Liver (tissue), 9 donors: ENCODE measurements around the gene TMEM245. TPM values are rescaled to one million over a fixed set of nuclear protein-coding genes. Genes with fewer than 3 reads are reported as not detected.

Experiments
- DNase-seq: peaks from one replicate; pipeline ENCODE4 v3.0.0-alpha.2; 2017; ENCODE audit warnings: low spot score
- H3K27ac ChIP-seq, 2 donors: one replicate each; pipeline ENCODE4 v1.7.0; 2013; ENCODE audit warnings: inconsistent platforms in 2 of 2, low read length in 2 of 2, control low read depth in 1 of 2, low read depth in 1 of 2, mild to moderate bottlenecking in 1 of 2
- H3K27me3 ChIP-seq, 4 donors: one replicate each; pipeline versions ENCODE4 v1.6.1 to v1.7.0; 2013; ENCODE audit warnings: low read length in 3 of 4, inconsistent platforms in 1 of 4, mild to moderate bottlenecking in 1 of 4, moderate library complexity in 1 of 4; ENCODE audit not compliant: control insufficient read depth in 4 of 4, insufficient read depth in 4 of 4
- H3K36me3 ChIP-seq, 4 donors: one replicate each; pipeline versions ENCODE4 v1.6.1 to v1.7.0; 2013; ENCODE audit warnings: low read length in 3 of 4, mild to moderate bottlenecking in 3 of 4, low read depth in 1 of 4, moderate library complexity in 1 of 4; ENCODE audit not compliant: control insufficient read depth in 4 of 4, insufficient read depth in 3 of 4
- H3K4me1 ChIP-seq, 4 donors: one replicate each; pipeline versions ENCODE4 v1.6.1 to v1.7.0; 2013; ENCODE audit warnings: low read length in 3 of 4, mild to moderate bottlenecking in 3 of 4, moderate library complexity in 1 of 4; ENCODE audit not compliant: control insufficient read depth in 4 of 4, insufficient read depth in 4 of 4
- H3K4me3 ChIP-seq, 3 donors: one replicate each; pipeline versions ENCODE4 v1.6.1 to v1.7.0; 2013; ENCODE audit warnings: low read length in 3 of 3, control low read depth in 1 of 3, low read depth in 1 of 3, mild to moderate bottlenecking in 1 of 3
- H3K9ac ChIP-seq, 2 donors: one replicate each; pipeline ENCODE4 v1.7.0; 2013; ENCODE audit warnings: low read length in 2 of 2, mild to moderate bottlenecking in 2 of 2, moderate library complexity in 2 of 2, control low read depth in 1 of 2, low read depth in 1 of 2
- H3K9me3 ChIP-seq, 4 donors: one replicate each; pipeline versions ENCODE4 v1.6.1 to v1.7.0; 2013; ENCODE audit warnings: low read length in 3 of 4; ENCODE audit not compliant: control insufficient read depth in 4 of 4
- EGR1 ChIP-seq, 2 donors: IDR thresholded peaks; 2 replicates each; pipeline ENCODE4 v1.6.1; 2016 to 2018; ENCODE audit warnings: antibody characterized with exemption in 2 of 2, low read depth in 2 of 2
- FOXA2 ChIP-seq: IDR thresholded peaks from 2 replicates; pipeline ENCODE4 v1.6.1; 2016; ENCODE audit warnings: antibody characterized with exemption
- GABPA ChIP-seq, 2 donors: IDR thresholded peaks in 1 of 2; conservative IDR thresholded peaks in 1 of 2; 2 replicates each; pipeline ENCODE4 v1.6.1; 2016; ENCODE audit warnings: antibody characterized with exemption in 2 of 2, mild to moderate bottlenecking in 1 of 2, moderate library complexity in 1 of 2
- HNF4A ChIP-seq, 2 donors: conservative IDR thresholded peaks; 2 replicates each; pipeline ENCODE4 v1.6.1; 2016; ENCODE audit warnings: antibody characterized with exemption in 2 of 2, mild to moderate bottlenecking in 2 of 2
- HNF4G ChIP-seq: IDR thresholded peaks from 2 replicates; pipeline ENCODE4 v1.6.1; 2016; ENCODE audit warnings: antibody characterized with exemption
- JUND ChIP-seq, 2 donors: IDR thresholded peaks; 2 replicates each; pipeline ENCODE4 v1.6.1; 2016; ENCODE audit warnings: antibody characterized with exemption in 2 of 2
- NR2F2 ChIP-seq: IDR thresholded peaks from 2 replicates; pipeline ENCODE4 v1.6.1; 2016; ENCODE audit warnings: antibody characterized with exemption
- RAD21 ChIP-seq, 2 donors: IDR thresholded peaks; 2 replicates each; pipeline ENCODE4 v1.6.1; 2016; ENCODE audit warnings: antibody characterized with exemption in 2 of 2, mild to moderate bottlenecking in 2 of 2
- RXRA ChIP-seq, 2 donors: IDR thresholded peaks; 2 replicates each; pipeline ENCODE4 v1.6.1; 2017 to 2018; ENCODE audit warnings: antibody characterized with exemption in 2 of 2, mild to moderate bottlenecking in 1 of 2
- SP1 ChIP-seq: IDR thresholded peaks from 2 replicates; pipeline ENCODE4 v1.6.1; 2018; ENCODE audit warnings: antibody characterized with exemption, mild to moderate bottlenecking
- TAF1 ChIP-seq: conservative IDR thresholded peaks from 2 replicates; pipeline ENCODE4 v1.6.1; 2016; ENCODE audit warnings: antibody characterized with exemption, mild to moderate bottlenecking
- ZBTB33 ChIP-seq: IDR thresholded peaks from 2 replicates; pipeline ENCODE4 v1.6.1; 2016; ENCODE audit warnings: antibody characterized with exemption
- WGBS: extraction: QIAGEN DNeasy Blood & Tissue Kit; methylation state at CpG from one replicate; pipeline ENCODE4 v1.1.7; 2013; 5-methylcytosine and 5-hydroxymethylcytosine counted together
- polyA plus RNA-seq, 2 donors: library from polyadenylated mRNA; stranded (reverse) in 1 of 2; unstranded in 1 of 2; fragments of 200-250 nt in 1 of 2; fragments of >200 nt in 1 of 2; fragmentation: Nextera tagmentation in 1 of 2; extraction: Ambion mirVana in 1 of 2; gene quantifications; one replicate each; pipeline versions ENCODE4 v1.2.1 to v1.2.3, GENCODE V29; 2013 to 2015
- total RNA-seq, 2 donors: library from RNA; depleted of rRNA; stranded (reverse); fragments of >200 nt; gene quantifications; one replicate each; pipeline ENCODE4 v1.2.3, GENCODE V29; 2014
- TF ChIP-seq, protein P1 (sequence below): IDR thresholded peaks from 2 replicates; pipeline ENCODE4 v1.6.1; 2016; ENCODE audit warnings: antibody characterized with exemption, mild to moderate bottlenecking
- TF ChIP-seq, protein P2 (sequence below): fragments of 150-350 bp; IDR thresholded peaks from 2 replicates; pipeline ENCODE4 v1.5.1; 2017; ENCODE audit warnings: improper control_type of control experiment, low read depth, low read length; ENCODE audit not compliant: missing input control
- TF ChIP-seq, protein P3 (sequence below): IDR thresholded peaks from 2 replicates; pipeline ENCODE4 v1.6.1; 2016; ENCODE audit warnings: antibody characterized with exemption
- TF ChIP-seq, protein P4 (sequence below): IDR thresholded peaks from 2 replicates; pipeline ENCODE4 v1.6.1; 2016; ENCODE audit warnings: antibody characterized with exemption
- donor health status: healthy.
- donor health status: healthy.
- donor health status: healthy.
- donor health status: healthy.
- donor health status: healthy.

The TMEM245 gene
- total and polyA plus RNA-seq, 4 donors = 13.7 to 75.3 (median 31.2) TPM

- Histone ChIP-seq H3K36me3 (no peaks in the 10 kb centered on the region), H3K9me3 (no peaks in the 10 kb centered on the region), H3K9ac (no peak overlapping the region), H3K27ac (no peak overlapping the region), H3K4me1 (no peaks in the 10 kb centered on the region), H3K4me3 (no peak overlapping the region), H3K27me3 (no peaks in the 10 kb centered on the region)
- DNase-seq = no peak
- 62% methylated on average over 1 of the region's 1 CpG for WGBS
- TF ChIP-seq HNF4G = no peak
- TF ChIP-seq NR2F2 = no peak
- TF ChIP-seq TAF1 = no peak
- no peak for TF ChIP-seq GABPA (IDR thresholded peaks at IDR 0.05 in 1 of 2, conservative IDR thresholded peaks at IDR 0.05 in 1 of 2)
- TF ChIP-seq SP1 = no peak
Observed at GRCh38 chr9:108996643-108997042, 123.1 kb downstream of the TMEM245 start.

DNA sequence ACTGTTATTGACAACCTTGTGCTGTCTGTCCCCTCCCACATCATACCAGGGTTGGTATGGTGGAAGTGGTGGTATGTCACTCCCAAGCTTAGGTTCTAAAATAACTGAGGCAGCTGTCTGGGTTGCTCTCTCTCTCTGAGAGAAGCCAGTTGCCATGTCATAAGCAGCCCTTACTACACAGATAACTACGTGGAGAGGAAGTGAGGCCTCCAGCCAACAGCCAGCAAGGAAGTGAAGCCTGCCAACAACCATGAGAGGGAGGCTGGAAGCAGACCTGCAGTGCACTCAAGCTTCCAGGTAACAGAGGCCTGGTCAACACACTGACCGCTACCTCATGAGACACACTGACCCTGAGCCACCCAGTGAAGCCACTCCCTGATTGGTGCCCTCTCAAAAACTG lies 125.1 kb downstream of the TMEM245 start:
- no peaks in the 10 kb centered on the region for H3K9me3 ChIP-seq
- peaks cover 0 to 3% (median 0%) of the 10 kb centered on the region in 4 donors for H3K36me3 ChIP-seq
- H3K27me3 ChIP-seq = no peaks in the 10 kb centered on the region
- peak in 1 of 2 donors; percentile 21 for TF ChIP-seq GABPA (IDR thresholded peaks at IDR 0.05 in 1 of 2, conservative IDR thresholded peaks at IDR 0.05 in 1 of 2)
- no peak for TF ChIP-seq NR2F2
- TF ChIP-seq, protein P1, sequence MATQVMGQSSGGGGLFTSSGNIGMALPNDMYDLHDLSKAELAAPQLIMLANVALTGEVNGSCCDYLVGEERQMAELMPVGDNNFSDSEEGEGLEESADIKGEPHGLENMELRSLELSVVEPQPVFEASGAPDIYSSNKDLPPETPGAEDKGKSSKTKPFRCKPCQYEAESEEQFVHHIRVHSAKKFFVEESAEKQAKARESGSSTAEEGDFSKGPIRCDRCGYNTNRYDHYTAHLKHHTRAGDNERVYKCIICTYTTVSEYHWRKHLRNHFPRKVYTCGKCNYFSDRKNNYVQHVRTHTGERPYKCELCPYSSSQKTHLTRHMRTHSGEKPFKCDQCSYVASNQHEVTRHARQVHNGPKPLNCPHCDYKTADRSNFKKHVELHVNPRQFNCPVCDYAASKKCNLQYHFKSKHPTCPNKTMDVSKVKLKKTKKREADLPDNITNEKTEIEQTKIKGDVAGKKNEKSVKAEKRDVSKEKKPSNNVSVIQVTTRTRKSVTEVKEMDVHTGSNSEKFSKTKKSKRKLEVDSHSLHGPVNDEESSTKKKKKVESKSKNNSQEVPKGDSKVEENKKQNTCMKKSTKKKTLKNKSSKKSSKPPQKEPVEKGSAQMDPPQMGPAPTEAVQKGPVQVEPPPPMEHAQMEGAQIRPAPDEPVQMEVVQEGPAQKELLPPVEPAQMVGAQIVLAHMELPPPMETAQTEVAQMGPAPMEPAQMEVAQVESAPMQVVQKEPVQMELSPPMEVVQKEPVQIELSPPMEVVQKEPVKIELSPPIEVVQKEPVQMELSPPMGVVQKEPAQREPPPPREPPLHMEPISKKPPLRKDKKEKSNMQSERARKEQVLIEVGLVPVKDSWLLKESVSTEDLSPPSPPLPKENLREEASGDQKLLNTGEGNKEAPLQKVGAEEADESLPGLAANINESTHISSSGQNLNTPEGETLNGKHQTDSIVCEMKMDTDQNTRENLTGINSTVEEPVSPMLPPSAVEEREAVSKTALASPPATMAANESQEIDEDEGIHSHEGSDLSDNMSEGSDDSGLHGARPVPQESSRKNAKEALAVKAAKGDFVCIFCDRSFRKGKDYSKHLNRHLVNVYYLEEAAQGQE = no peak
- no peak for TF ChIP-seq FOXA2
- no peak for TF ChIP-seq RXRA (IDR thresholded peaks at IDR 0.05)
- H3K4me3 ChIP-seq = no peak overlapping the region
- H3K9ac ChIP-seq = no peak overlapping the region
- no peak overlapping the region for H3K27ac ChIP-seq
- no peaks in the 10 kb centered on the region for H3K4me1 ChIP-seq
- DNase-seq = no peak
- 62% methylated on average over 2 of the region's 2 CpGs for WGBS

DNA sequence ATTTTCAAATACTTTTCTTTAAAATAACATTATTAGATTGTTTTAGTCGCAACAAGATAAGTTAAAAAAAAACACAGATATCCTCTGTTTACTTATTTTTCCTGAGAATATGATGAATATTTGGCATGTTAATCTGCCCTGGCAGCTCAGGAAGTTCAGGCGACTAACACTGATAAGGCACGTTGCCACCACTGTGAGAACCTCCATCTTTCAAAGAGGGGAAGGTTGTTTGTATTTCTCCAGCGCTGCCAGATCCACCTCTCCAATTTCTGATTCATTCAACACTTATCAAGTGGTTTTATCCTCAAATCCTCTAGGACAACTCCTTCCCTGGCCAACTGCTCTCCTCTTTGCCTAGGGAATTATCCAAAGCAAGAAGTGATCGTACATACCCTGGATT lies 128.3 kb downstream of the TMEM245 start:
- Histone ChIP-seq H3K4me1 (no peaks in the 10 kb centered on the region), H3K27ac (peak overlapping the region in 1 of 2 donors; percentile 26), H3K9ac (no peak overlapping the region), H3K4me3 (no peak overlapping the region), H3K9me3 (no peaks in the 10 kb centered on the region), H3K36me3 (peaks cover 0 to 3% (median 0%) of the 10 kb centered on the region in 4 donors), H3K27me3 (no peaks in the 10 kb centered on the region)
- no peak for DNase-seq
- WGBS = 76% methylated on average over 5 of the region's 5 CpGs
- no peak for TF ChIP-seq RXRA (IDR thresholded peaks at IDR 0.05)
- TF ChIP-seq JUND (IDR thresholded peaks at IDR 0.05) = no peak
- TF ChIP-seq, protein P2, sequence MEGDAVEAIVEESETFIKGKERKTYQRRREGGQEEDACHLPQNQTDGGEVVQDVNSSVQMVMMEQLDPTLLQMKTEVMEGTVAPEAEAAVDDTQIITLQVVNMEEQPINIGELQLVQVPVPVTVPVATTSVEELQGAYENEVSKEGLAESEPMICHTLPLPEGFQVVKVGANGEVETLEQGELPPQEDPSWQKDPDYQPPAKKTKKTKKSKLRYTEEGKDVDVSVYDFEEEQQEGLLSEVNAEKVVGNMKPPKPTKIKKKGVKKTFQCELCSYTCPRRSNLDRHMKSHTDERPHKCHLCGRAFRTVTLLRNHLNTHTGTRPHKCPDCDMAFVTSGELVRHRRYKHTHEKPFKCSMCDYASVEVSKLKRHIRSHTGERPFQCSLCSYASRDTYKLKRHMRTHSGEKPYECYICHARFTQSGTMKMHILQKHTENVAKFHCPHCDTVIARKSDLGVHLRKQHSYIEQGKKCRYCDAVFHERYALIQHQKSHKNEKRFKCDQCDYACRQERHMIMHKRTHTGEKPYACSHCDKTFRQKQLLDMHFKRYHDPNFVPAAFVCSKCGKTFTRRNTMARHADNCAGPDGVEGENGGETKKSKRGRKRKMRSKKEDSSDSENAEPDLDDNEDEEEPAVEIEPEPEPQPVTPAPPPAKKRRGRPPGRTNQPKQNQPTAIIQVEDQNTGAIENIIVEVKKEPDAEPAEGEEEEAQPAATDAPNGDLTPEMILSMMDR = no peak
- no peak for TF ChIP-seq NR2F2
- no peak for TF ChIP-seq GABPA (IDR thresholded peaks at IDR 0.05 in 1 of 2, conservative IDR thresholded peaks at IDR 0.05 in 1 of 2)
- TF ChIP-seq HNF4A (conservative IDR thresholded peaks at IDR 0.05) = no peak
- TF ChIP-seq, protein P3, sequence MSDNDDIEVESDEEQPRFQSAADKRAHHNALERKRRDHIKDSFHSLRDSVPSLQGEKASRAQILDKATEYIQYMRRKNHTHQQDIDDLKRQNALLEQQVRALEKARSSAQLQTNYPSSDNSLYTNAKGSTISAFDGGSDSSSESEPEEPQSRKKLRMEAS = no peak
- no peak for TF ChIP-seq FOXA2
- TF ChIP-seq, protein P4, sequence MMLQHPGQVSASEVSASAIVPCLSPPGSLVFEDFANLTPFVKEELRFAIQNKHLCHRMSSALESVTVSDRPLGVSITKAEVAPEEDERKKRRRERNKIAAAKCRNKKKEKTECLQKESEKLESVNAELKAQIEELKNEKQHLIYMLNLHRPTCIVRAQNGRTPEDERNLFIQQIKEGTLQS = no peak
- TF ChIP-seq, protein P1 = no peak
- no peak for TF ChIP-seq HNF4G
- TF ChIP-seq TAF1 = no peak
- no peak for TF ChIP-seq EGR1 (IDR thresholded peaks at IDR 0.05; ENCODE audit: low read depth in 2 of 2)
- TF ChIP-seq RAD21 (IDR thresholded peaks at IDR 0.05) = no peak
- no peak for TF ChIP-seq SP1
- no peak for TF ChIP-seq ZBTB33
